ENCODE measurements around the gene POP7.

Gene POP7

GRCh38 chr7:100728196-100728595, 22.3 kb downstream of the POP7 start:
- no peak for DNase-seq

GRCh38 chr7:100730136-100730800, 24.3 kb downstream of the POP7 start:
- DNase-seq, result no peak

- DNase-seq, result no peak
Observed at GRCh38 chr7:100731937-100732636, 26.2 kb downstream of the POP7 start.

GRCh38 chr7:100735730-100736129, 29.8 kb downstream of the POP7 start:
- no peak for DNase-seq

- no peak for DNase-seq
Observed at GRCh38 chr7:100736671-100737070, 30.8 kb downstream of the POP7 start.

- DNase-seq, result no peak
Observed at GRCh38 chr7:100739934-100740333, 34.0 kb downstream of the POP7 start.

- no peak for DNase-seq
Observed at GRCh38 chr7:100744605-100745004, 38.7 kb downstream of the POP7 start.

GRCh38 chr7:100745184-100745583, 39.3 kb downstream of the POP7 start:
- DNase-seq, result peak; percentile 70

GRCh38 chr7:100752994-100753393, 47.1 kb downstream of the POP7 start:
- DNase-seq, result no peak

GRCh38 chr7:100753750-100754149, 47.8 kb downstream of the POP7 start:
- DNase-seq, result no peak

Measured in CD4-positive, alpha-beta T cell treated with Interferon gamma for 1 hour (primary cell).